Tibial nerve (tissue), 4 donors: ENCODE measurements around the gene SLA2. TPM values are rescaled to one million over a fixed set of nuclear protein-coding genes. Genes with fewer than 3 reads are reported as not detected.
"Not testable (repeated sequence)": the region's sequence is repeated elsewhere in the genome, so short reads cannot be mapped to it uniquely, and the experiment has no call there.

Experiments
- DNase-seq, 2 donors: peaks; one replicate each; pipeline ENCODE4 v3.0.0-alpha.2; 2019; ENCODE audit warnings: low spot score in 2 of 2
- H3K27ac ChIP-seq, 4 donors: fragments of 200-600 bp; sonication (generic) in 3 of 4; one replicate each; pipeline ENCODE4 v1.5.1; 2017 to 2019; ENCODE audit warnings: mild to moderate bottlenecking in 1 of 4
- H3K27me3 ChIP-seq, 2 donors: fragments of 200-600 bp; sonication (generic) in 1 of 2; one replicate each; pipeline versions ENCODE4 v1.5.1 to v1.6.0; 2017 to 2019
- H3K36me3 ChIP-seq, 3 donors: fragments of 200-600 bp; sonication (generic); one replicate each; pipeline ENCODE4 v1.5.1; 2018 to 2019
- H3K4me1 ChIP-seq, 4 donors: fragments of 200-600 bp; sonication (generic) in 3 of 4; one replicate each; pipeline ENCODE4 v1.5.1; 2017 to 2019
- H3K4me3 ChIP-seq, 4 donors: fragments of 200-600 bp; sonication (generic) in 3 of 4; one replicate each; pipeline ENCODE4 v1.5.1; 2017 to 2019; ENCODE audit warnings: mild to moderate bottlenecking in 1 of 4, moderate library complexity in 1 of 4
- H3K9me3 ChIP-seq, 4 donors: fragments of 200-600 bp; sonication (generic) in 3 of 4; one replicate each; pipeline ENCODE4 v1.5.1; 2017 to 2019
- EP300 ChIP-seq, 2 donors: sonication (generic); formaldehyde crosslinking; IDR thresholded peaks; one replicate each; pipeline ENCODE4 v1.6.1; 2017; ENCODE audit warnings: antibody characterized with exemption in 2 of 2, mild to moderate bottlenecking in 1 of 2
- POLR2A ChIP-seq, 2 donors: fragments of 450-650 bp; IDR thresholded peaks; one replicate each; pipeline ENCODE4 v1.6.1; 2017; ENCODE audit warnings: antibody characterized with exemption in 2 of 2, mild to moderate bottlenecking in 2 of 2, moderate library complexity in 2 of 2
- WGBS, 2 donors: methylation state at CpG; one replicate each; pipeline ENCODE4 v1.1.5; 2018; 5-methylcytosine and 5-hydroxymethylcytosine counted together
- total RNA-seq, 4 donors: library from RNA; depleted of rRNA; stranded (reverse); fragments of >200 nt; gene quantifications; one replicate each; pipeline ENCODE4 v1.1.0, GENCODE V29; 2016
- TF ChIP-seq, protein P1 (sequence below), 5 experiments: fragments of 200-600 bp in 3 of 5; fragments of 450-650 bp in 2 of 5; sonication (generic) in 3 of 5; IDR thresholded peaks; one replicate each; pipeline ENCODE4 v1.5.1; 2016 to 2019; ENCODE audit warnings: antibody characterized with exemption in 5 of 5, mild to moderate bottlenecking in 3 of 5, moderate library complexity in 2 of 5

The SLA2 gene
- total RNA-seq, 4 donors from 2014 or later: 0.20 to 0.30 (median 0.21) TPM; not detected in 1

DNA sequence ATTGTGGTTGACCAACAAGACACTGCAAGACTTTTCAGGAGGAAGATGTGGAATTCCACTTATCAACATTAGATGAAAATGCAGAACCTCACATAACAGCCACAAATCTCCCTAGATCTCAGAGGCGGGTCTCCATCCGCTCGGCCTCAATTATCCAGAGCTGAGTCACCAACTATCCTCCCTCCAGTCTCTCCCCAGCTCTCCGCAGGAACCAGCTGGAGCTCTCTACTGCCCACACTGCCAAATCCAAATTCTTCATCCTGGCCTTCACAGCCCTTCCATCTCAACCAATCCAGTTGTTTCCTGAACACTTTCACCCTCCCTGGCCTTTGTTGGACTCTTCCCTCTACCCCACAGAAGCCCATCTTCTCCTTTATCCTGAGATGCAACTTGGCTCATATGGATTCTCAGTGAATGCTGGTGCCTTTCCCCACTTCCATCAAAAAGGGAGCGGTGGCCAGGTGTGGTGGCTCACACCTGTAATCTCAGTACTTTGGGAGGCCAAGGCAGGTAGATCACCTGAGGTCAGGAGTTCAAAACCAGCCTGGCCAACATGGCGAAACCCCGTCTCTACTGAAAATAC is 76.1 kb downstream of the SLA2 start:
- no peak for TF ChIP-seq EP300 (IDR thresholded peaks at IDR 0.05)
- TF ChIP-seq, protein P1, sequence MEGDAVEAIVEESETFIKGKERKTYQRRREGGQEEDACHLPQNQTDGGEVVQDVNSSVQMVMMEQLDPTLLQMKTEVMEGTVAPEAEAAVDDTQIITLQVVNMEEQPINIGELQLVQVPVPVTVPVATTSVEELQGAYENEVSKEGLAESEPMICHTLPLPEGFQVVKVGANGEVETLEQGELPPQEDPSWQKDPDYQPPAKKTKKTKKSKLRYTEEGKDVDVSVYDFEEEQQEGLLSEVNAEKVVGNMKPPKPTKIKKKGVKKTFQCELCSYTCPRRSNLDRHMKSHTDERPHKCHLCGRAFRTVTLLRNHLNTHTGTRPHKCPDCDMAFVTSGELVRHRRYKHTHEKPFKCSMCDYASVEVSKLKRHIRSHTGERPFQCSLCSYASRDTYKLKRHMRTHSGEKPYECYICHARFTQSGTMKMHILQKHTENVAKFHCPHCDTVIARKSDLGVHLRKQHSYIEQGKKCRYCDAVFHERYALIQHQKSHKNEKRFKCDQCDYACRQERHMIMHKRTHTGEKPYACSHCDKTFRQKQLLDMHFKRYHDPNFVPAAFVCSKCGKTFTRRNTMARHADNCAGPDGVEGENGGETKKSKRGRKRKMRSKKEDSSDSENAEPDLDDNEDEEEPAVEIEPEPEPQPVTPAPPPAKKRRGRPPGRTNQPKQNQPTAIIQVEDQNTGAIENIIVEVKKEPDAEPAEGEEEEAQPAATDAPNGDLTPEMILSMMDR (IDR thresholded peaks at IDR 0.05): no peak
- TF ChIP-seq POLR2A (IDR thresholded peaks at IDR 0.05): no peak
- Histone ChIP-seq H3K27ac (no peak overlapping the region), H3K36me3 (no peaks in the 10 kb centered on the region), H3K4me1 (peaks cover 0 to 16% (median 7%) of the 10 kb centered on the region in 4 donors), H3K4me3 (no peak overlapping the region), H3K27me3 (no peaks in the 10 kb centered on the region), H3K9me3 (peaks cover 0 to 12% (median 0%) of the 10 kb centered on the region in 4 donors)
- WGBS, 2 donors: 76 to 80% methylated on average over 7 of the region's 7 CpGs
- DNase-seq: no peak

DNA sequence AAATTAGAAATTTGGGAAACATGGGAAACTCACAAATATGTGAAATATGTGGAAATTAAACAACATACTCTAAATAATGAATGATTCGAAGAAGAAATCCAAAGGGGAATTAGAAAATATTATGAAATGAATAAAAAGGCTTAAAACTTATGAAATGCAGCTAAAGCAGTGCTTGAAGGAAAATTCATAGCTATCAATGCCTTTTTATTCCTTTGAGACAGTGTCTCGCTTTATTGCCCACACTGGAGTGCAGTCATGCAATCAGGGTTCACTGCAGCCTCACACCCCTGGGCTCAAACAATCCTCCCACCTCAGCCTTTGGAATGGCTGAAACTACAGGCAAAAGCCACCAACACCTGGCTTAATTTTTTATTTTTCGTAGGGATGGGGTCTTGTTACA is 80.5 kb downstream of the SLA2 start:
- Histone ChIP-seq H3K36me3 (peaks cover 0 to 9% (median 0%) of the 10 kb centered on the region in 3 donors), H3K27me3 (no peaks in the 10 kb centered on the region), H3K27ac (no peak overlapping the region), H3K4me1 (no peaks in the 10 kb centered on the region), H3K4me3 (no peak overlapping the region), H3K9me3 (peaks cover 0 to 13% (median 0%) of the 10 kb centered on the region in 4 donors)
- TF ChIP-seq, protein P1 (IDR thresholded peaks at IDR 0.05): no peak
- TF ChIP-seq EP300 (IDR thresholded peaks at IDR 0.05): no peak
- TF ChIP-seq POLR2A (IDR thresholded peaks at IDR 0.05): no peak
- WGBS, 2 donors: 92 to 95% methylated on average over 3 of the region's 3 CpGs
- DNase-seq: no peak

DNA sequence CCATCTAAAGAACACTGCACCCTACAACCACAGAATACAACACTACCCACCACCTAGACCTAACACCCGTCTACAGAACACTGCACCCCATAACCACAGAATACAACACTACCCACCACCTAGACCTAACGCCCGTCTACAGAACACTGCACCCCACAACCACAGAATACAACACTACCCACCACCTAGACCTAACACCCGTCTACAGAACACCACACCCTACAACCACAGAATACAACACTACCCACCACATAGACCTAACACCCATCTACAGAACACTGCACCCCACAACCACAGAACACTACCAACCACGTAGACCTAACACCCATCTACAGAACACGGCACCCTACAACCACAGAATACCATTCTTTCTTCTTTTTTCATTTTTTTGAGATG is 81.3 kb downstream of the SLA2 start:
- peaks cover 0 to 13% (median 0%) of the 10 kb centered on the region in 4 donors for H3K9me3 ChIP-seq
- not testable (repeated sequence) for H3K36me3 ChIP-seq, H3K27me3 ChIP-seq, DNase-seq, H3K27ac ChIP-seq, H3K4me1 ChIP-seq, H3K4me3 ChIP-seq
- WGBS, 2 donors: 97 to 99% methylated on average over 6 of the region's 6 CpGs

DNA sequence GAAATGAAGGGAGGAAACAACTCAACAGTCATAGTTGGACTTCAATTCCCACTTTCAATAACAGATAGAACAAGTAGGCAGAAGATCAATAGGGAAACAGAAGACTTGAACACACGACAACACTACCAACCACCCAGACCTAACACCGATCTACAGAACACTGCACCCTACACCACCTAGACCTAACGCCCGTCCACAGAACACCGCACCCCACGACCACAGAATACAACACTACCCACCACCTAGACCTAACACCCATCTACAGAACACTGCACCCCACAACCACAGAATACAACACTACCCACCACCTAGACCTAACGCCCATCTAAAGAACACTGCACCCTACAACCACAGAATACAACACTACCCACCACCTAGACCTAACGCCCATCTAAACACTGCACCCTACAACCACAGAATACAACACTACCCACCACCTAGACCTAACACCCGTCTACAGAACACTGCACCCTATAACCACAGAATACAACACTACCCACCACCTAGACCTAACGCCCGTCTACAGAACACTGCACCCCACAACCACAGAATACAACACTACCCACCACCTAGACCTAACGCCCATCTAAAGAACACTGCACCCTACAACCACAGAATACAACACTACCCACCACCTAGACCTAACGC is 81.8 kb downstream of the SLA2 start:
- not testable (repeated sequence) for H3K4me1 ChIP-seq, DNase-seq, H3K36me3 ChIP-seq, H3K4me3 ChIP-seq, H3K27me3 ChIP-seq, H3K27ac ChIP-seq
- WGBS, 2 donors: 96 to 97% methylated on average over 13 of the region's 13 CpGs
- H3K9me3 ChIP-seq: peaks cover 0 to 13% (median 0%) of the 10 kb centered on the region in 4 donors

DNA sequence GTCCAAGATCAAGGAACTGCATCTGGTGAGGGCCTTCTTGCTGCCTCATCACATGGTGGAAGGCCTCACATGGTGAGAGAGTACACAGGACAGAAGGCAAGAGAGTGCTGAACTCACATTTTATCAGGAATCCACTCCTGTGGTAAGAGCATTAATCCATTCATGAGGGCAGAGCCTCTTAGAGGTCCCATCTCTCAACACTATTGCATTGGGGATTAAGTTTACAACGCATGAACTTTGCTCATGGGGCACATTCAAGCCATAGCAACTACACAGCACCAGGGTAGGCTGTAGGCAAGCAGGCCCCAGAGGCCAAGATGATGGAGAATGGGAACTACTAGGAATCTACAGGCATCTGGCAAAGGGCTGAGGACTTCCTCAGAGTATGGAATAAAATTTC is 82.6 kb downstream of the SLA2 start:
- Histone ChIP-seq H3K4me3 (no peak overlapping the region), H3K4me1 (no peaks in the 10 kb centered on the region), H3K9me3 (peaks cover 0 to 13% (median 0%) of the 10 kb centered on the region in 4 donors), H3K36me3 (peaks cover 0 to 9% (median 0%) of the 10 kb centered on the region in 3 donors), H3K27ac (no peak overlapping the region), H3K27me3 (no peaks in the 10 kb centered on the region)
- DNase-seq: no peak
- TF ChIP-seq, protein P1 (IDR thresholded peaks at IDR 0.05): no peak
- TF ChIP-seq POLR2A (IDR thresholded peaks at IDR 0.05) (no peak), EP300 (IDR thresholded peaks at IDR 0.05) (no peak)
- 78 to 80% methylated on average over 1 of the region's 1 CpG for WGBS, 2 donors

DNA sequence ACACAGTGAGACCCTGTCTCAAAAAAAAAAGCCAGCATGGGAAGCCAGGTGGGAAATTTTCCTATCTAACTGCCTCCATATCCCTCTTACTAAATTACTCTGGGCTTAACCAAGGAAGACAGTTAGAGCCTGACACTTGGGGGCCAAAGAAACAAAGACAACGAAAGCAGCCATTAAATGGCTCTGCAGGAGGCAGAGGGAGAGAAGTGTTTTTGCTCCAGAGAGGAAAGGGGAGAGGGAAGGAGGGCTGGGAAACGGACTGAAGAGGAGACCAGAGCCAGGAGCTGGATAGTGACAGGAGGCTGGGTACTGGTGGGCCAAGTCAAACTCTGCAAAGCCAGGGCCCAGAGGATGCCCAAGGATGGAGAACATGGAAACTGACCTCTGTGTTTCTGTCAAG is 83.3 kb downstream of the SLA2 start:
- peaks cover 0 to 9% (median 0%) of the 10 kb centered on the region in 3 donors for H3K36me3 ChIP-seq
- DNase-seq: no peak
- H3K9me3 ChIP-seq: peaks cover 0 to 13% (median 0%) of the 10 kb centered on the region in 4 donors
- H3K27me3 ChIP-seq: no peaks in the 10 kb centered on the region
- H3K4me3 ChIP-seq: no peak overlapping the region
- H3K4me1 ChIP-seq: no peaks in the 10 kb centered on the region
- WGBS, 2 donors: 54 to 65% methylated on average over 2 of the region's 2 CpGs
- no peak for TF ChIP-seq POLR2A (IDR thresholded peaks at IDR 0.05)
- no peak for TF ChIP-seq EP300 (IDR thresholded peaks at IDR 0.05)
- TF ChIP-seq, protein P1 (IDR thresholded peaks at IDR 0.05): no peak
- no peak overlapping the region for H3K27ac ChIP-seq
